Muscle layer of colon (tissue), 2 donors: ENCODE measurements around the gene NKPD1.
"Not testable (repeated sequence)": the region's sequence is repeated elsewhere in the genome, so short reads cannot be mapped to it uniquely, and the experiment has no call there.

Source experiments
- H3K27ac ChIP-seq: one replicate; pipeline ENCODE4 v1.7.0; 2013; ENCODE audit warnings: low read depth, mild to moderate bottlenecking, low read length, moderate library complexity
- H3K27me3 ChIP-seq, 2 donors: one replicate each; pipeline ENCODE4 v1.7.0; 2013; ENCODE audit warnings: low read length in 2 of 2, mild to moderate bottlenecking in 2 of 2; ENCODE audit not compliant: insufficient read depth in 2 of 2, control insufficient read depth in 1 of 2
- H3K36me3 ChIP-seq: one replicate; pipeline ENCODE4 v1.7.0; 2013; ENCODE audit warnings: mild to moderate bottlenecking, low read length; ENCODE audit not compliant: insufficient read depth
- H3K4me1 ChIP-seq: one replicate; pipeline ENCODE4 v1.7.0; 2013; ENCODE audit warnings: mild to moderate bottlenecking, low read length; ENCODE audit not compliant: insufficient read depth
- H3K4me3 ChIP-seq, 2 donors: one replicate each; pipeline ENCODE4 v1.7.0; 2013; ENCODE audit warnings: low read length in 2 of 2, low read depth in 1 of 2, mild to moderate bottlenecking in 1 of 2, moderate library complexity in 1 of 2
- H3K9ac ChIP-seq: one replicate; pipeline ENCODE4 v1.7.0; 2013; ENCODE audit warnings: low read length
- H3K9me3 ChIP-seq: one replicate; pipeline ENCODE4 v1.7.0; 2013; ENCODE audit warnings: mild to moderate bottlenecking, low read length
- donor health status: abdominal sarcoma.
- donor health status: Adenocarcinoma of cecum.

NKPD1 gene

DNA sequence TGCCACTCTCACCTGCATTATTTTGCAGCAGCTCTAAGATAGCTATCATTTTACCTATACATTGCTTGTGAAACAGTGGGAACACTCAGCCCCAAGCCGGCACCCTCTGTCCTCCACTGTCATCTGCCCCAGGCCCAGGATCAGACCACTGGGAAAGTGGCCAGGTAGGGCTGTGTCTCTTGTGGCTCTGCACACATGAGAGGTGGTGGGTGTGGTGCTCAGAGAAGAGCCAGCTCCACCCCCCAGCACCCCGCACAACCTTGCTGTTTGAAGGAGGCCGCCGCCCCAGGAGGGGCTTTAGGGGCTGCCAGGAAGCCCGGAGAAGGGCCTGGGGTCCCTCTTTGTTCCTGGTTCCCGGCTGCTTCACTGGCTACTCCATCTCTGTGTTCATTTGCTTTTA, 41.2 kb downstream of the NKPD1 start:
- Histone ChIP-seq H3K27ac (no peak overlapping the region), H3K4me3 (no peak overlapping the region), H3K27me3 (no peaks in the 10 kb centered on the region), H3K9me3 (no peaks in the 10 kb centered on the region), H3K9ac (no peak overlapping the region), H3K36me3 (no peaks in the 10 kb centered on the region), H3K4me1 (peaks cover 13% of the 10 kb centered on the region)

DNA sequence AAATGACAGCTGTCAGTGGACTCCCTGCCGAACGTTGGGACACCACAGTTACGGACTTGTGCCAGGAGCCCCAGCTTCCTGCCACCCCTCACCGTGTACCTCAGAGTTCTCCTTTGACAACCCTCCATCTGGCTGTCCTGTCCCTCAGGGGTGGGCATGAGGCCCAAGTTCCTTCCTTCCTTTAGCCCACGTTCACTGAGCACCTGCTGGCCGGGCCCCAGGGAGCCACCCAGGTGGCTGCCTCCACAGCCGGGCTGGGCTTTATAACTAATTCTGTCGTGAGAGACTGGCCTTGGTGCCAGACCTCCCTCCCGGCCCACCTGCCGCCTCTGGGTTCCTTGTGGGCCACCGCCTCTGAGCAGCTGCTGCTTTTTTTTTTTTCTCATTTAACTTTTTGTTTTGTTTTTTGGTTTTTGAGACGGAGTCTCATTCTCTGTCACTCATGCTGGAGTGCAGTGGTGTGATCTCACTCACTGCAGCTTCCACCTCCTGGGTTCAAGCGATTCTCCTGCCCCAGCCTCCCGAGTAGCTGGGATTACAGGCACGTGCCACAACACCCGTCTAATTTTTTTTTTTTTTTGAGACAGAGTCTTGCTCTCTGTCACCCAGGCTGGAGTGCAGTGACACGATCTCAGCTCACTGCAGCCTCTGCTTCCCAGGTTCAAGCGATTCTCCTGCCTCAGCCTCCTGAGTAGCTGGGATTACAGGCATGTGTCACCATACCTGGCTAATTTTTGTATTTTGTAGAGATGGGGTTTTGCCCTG, 42.0 kb downstream of the NKPD1 start:
- H3K27ac ChIP-seq, H3K9me3 ChIP-seq, H3K9ac ChIP-seq, H3K4me3 ChIP-seq, H3K36me3 ChIP-seq, H3K27me3 ChIP-seq: not testable (repeated sequence)
- H3K4me1 ChIP-seq, result peaks cover 13% of the 10 kb centered on the region

DNA sequence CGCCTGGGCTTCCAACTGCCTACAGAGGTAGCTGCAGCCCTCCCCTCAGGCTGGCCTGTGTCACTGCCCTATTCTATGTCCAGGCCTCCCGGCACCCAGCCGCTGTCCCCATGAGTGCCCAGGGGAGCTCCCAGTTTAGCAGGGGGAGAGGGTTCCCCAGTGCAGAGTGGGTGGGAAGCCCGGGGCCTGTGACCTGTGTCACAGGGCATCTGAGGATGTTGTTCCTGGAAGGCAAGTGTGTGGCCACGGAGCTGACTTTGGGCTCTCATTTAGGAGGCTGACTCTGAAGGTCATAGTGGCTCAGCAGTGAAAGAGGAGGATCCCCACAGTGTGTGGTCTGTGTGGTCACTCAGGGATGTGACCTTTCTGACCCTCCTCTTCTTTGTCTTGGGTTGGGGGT, 42.7 kb downstream of the NKPD1 start:
- Histone ChIP-seq H3K4me1 (peaks cover 13% of the 10 kb centered on the region), H3K4me3 (no peak overlapping the region), H3K27ac (no peak overlapping the region), H3K27me3 (no peaks in the 10 kb centered on the region), H3K9me3 (no peaks in the 10 kb centered on the region), H3K36me3 (no peaks in the 10 kb centered on the region), H3K9ac (no peak overlapping the region)

DNA sequence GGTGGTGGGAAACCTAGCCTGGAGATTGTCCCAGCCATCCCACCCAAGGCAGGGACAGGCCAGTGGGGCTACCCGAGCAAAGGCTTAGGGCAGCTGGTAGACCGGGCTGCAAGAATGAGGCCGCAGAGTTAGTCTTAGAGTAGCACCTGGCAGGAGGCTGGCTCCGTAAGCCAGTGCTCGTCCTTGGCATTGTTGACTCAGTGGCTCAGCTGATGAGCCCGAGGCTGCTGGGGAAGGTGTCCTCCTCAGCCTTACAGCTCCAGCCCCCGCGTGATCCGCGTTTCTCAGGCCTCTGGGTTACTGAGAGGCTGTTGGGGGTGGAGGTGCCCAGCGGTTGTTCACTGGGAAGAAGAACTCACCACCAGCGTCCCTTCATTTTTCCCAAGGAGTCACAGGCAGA, 43.1 kb downstream of the NKPD1 start:
- Histone ChIP-seq H3K27me3 (no peaks in the 10 kb centered on the region), H3K9me3 (no peaks in the 10 kb centered on the region), H3K4me1 (peaks cover 13% of the 10 kb centered on the region), H3K4me3 (no peak overlapping the region), H3K36me3 (no peaks in the 10 kb centered on the region), H3K9ac (no peak overlapping the region), H3K27ac (no peak overlapping the region)

DNA sequence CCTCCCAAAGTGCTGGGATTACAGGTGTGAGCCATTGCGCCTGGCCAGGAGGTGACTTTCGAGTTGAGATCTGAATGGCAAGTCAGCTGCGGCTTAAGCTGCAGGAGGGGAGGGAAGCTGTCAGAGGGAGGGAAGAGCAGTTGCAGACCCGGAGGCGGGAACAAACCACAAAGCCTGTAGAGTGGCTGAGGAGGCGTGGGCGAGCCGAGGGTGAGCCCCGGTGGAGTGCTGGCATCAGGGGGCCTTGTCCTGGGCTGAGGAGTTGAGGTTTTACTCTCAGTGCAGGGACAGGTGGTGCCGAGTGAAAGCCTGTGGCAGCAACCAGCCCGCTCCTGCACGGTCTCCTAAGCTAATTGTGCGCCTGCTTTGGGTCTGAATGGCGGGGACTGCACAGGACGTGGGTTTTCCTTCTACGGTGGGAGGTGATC, 43.6 kb downstream of the NKPD1 start:
- H3K9ac ChIP-seq, result no peak overlapping the region
- H3K27ac ChIP-seq, result no peak overlapping the region
- no peak overlapping the region for H3K4me3 ChIP-seq
- H3K36me3 ChIP-seq, result no peaks in the 10 kb centered on the region
- H3K27me3 ChIP-seq, result no peaks in the 10 kb centered on the region
- no peaks in the 10 kb centered on the region for H3K9me3 ChIP-seq
- H3K4me1 ChIP-seq, result peaks cover 13% of the 10 kb centered on the region

- Histone ChIP-seq H3K9me3 (no peaks in the 10 kb centered on the region), H3K9ac (no peak overlapping the region), H3K4me3 (no peak overlapping the region), H3K27me3 (no peaks in the 10 kb centered on the region), H3K27ac (no peak overlapping the region), H3K4me1 (peaks cover 13% of the 10 kb centered on the region), H3K36me3 (no peaks in the 10 kb centered on the region)
Measured at GRCh38 chr19:45115809-45116615, 44.8 kb downstream of the NKPD1 start.

DNA sequence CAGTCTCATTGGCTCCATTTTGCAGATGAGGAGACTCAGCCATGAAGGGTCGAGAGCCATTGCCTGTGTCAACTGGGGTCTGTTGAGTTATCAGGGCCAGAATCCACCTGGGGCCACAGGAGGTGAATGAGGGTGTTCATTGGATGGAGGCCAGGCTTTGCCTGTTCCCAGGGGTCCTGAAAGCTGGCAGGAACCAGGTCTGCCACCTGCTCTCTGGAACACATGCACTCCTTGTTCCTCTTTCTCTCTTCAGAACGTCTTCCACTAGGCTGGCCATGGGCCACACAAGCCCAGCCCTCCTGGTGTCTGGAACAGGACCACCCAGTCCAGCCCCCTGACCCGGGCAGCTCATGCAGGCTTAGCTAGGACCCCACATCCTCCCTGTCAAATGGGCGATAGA, 46.7 kb downstream of the NKPD1 start:
- H3K9ac ChIP-seq, result no peak overlapping the region

GRCh38 chr19:45113628-45114027, 47.2 kb downstream of the NKPD1 start:
- H3K4me1 ChIP-seq, result peaks cover 13% of the 10 kb centered on the region
- no peaks in the 10 kb centered on the region for H3K36me3 ChIP-seq
- H3K27me3 ChIP-seq, result no peaks in the 10 kb centered on the region
- H3K4me3 ChIP-seq, result no peak overlapping the region
- no peak overlapping the region for H3K27ac ChIP-seq
- H3K9ac ChIP-seq, result no peak overlapping the region
- H3K9me3 ChIP-seq, result no peaks in the 10 kb centered on the region

More for the DNA sequence above, 46.7 kb downstream of the NKPD1 start:
- H3K27ac ChIP-seq, result no peak overlapping the region
- H3K27me3 ChIP-seq, result no peaks in the 10 kb centered on the region
- H3K9me3 ChIP-seq, result no peaks in the 10 kb centered on the region
- H3K36me3 ChIP-seq, result no peaks in the 10 kb centered on the region
- peaks cover 13% of the 10 kb centered on the region for H3K4me1 ChIP-seq
- H3K4me3 ChIP-seq, result no peak overlapping the region

- H3K36me3 ChIP-seq, result no peaks in the 10 kb centered on the region
- H3K27ac ChIP-seq, result no peak overlapping the region
- peaks cover 8% of the 10 kb centered on the region for H3K4me1 ChIP-seq
- H3K27me3 ChIP-seq, result no peaks in the 10 kb centered on the region
- no peak overlapping the region for H3K4me3 ChIP-seq
- H3K9me3 ChIP-seq, result no peaks in the 10 kb centered on the region
- no peak overlapping the region for H3K9ac ChIP-seq
Measured at GRCh38 chr19:45112111-45112827, 48.5 kb downstream of the NKPD1 start.
